GM19452 (cell line): Measurements from ENCODE around the gene ELOA2.
"Not testable (repeated sequence)": the region's sequence is repeated elsewhere in the genome, so short reads cannot be mapped to it uniquely, and the experiment has no call there.

Experiments used
- ATAC-seq: cut with Tn5 transposase; IDR thresholded peaks from one replicate; pipeline ENCODE4 v1.9.1; 2021; ENCODE audit not compliant: unreplicated experiment

ELOA2 gene, protein sequence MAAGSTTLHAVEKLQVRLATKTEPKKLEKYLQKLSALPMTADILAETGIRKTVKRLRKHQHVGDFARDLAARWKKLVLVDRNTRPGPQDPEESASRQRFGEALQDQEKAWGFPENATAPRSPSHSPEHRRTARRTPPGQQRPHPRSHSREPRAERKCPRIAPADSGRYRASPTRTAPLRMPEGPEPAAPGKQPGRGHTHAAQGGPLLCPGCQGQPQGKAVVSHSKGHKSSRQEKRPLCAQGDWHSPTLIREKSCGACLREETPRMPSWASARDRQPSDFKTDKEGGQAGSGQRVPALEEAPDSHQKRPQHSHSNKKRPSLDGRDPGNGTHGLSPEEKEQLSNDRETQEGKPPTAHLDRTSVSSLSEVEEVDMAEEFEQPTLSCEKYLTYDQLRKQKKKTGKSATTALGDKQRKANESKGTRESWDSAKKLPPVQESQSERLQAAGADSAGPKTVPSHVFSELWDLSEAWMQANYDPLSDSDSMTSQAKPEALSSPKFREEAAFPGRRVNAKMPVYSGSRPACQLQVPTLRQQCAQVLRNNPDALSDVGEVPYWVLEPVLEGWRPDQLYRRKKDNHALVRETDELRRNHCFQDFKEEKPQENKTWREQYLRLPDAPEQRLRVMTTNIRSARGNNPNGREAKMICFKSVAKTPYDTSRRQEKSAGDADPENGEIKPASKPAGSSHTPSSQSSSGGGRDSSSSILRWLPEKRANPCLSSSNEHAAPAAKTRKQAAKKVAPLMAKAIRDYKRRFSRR

DNA sequence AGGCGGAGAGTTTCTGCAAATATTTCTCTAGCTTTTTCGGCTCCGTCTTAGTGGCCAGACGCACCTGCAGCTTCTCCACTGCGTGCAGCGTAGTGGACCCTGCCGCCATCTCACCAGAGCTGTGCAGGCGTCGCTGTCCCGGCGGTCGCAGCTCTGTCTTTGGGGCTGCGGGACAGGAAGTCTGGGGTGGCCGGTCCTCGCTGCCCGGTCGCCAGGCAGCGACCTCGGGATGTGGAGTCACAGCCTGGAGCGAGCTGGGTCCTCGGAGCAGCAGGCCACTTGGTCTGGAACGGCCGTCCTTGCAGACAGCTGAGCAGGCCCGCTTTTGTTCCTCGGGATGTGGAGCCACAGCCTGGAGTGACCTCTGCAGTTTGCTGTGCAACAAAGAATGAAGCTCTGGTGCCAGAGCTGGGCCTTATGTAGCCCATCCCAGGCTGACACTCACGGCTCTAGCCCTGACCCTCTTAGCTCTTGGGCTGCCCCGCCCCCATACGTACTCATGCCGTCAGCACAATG, at the start of gene ELOA2:
Gene ELOA2 (minus strand): TSS at position 466 of the 516 bp plus-strand sequence. CDS start 357 bp downstream, at position 109.
- ATAC-seq = no peak

DNA sequence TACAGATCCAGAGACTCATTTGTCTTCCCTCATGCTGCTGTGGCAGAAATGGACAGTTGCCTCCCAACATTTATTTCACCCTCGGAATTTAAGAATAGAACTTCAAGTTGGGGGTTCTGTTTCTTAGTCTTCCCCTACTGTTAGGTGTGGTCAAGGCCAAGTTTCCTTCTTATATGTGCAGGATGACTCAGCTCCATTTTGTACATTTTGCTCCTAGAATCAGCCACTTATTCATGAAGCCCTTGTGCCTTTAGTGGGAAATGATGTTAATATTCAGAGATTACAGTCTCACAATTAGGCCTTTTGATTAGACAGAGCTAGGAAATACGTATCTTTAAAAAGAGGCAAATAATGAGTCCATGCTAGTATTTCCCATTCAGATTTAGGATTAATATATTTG, 46.2 kb upstream of the ELOA2 start:
- no peak for ATAC-seq

DNA sequence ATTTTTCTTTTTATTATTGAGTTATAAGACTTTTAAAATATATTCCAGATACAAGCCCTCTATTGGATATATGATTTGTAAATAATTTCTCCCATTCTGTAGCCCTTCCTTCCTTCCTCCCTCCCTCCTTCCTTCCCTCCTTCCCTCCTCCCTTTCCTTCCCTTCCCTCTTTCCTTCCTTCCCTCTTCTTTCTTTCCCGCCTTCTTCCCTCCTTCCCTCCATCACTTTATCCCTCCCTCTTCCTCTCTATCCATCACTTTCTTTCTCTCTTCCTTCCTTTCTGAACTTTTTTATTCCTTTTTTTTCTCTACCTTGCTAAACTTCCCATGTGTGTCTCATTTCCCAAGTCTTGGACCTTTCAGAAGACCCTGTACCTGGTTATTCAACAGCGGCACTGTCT, 45.5 kb upstream of the ELOA2 start:
- ATAC-seq = no peak

DNA sequence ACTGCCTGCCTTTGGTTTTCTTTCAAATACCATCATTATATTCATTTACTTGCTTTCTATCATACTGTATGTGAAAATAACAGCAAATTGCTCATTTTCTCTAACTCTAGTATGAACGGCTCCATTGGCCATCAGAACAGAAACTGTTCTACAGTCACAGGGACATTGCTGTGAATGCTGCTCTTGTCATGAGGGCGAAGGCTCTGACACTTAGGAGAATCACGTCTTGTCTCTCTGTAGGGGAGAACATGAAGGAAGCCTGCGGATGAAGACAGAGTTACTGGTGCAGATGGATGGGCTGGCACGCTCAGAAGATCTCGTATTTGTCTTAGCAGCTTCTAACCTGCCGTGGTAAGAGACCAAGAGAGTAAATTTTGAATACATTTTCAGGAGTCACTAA, 41.7 kb upstream of the ELOA2 start:
- no peak for ATAC-seq

DNA sequence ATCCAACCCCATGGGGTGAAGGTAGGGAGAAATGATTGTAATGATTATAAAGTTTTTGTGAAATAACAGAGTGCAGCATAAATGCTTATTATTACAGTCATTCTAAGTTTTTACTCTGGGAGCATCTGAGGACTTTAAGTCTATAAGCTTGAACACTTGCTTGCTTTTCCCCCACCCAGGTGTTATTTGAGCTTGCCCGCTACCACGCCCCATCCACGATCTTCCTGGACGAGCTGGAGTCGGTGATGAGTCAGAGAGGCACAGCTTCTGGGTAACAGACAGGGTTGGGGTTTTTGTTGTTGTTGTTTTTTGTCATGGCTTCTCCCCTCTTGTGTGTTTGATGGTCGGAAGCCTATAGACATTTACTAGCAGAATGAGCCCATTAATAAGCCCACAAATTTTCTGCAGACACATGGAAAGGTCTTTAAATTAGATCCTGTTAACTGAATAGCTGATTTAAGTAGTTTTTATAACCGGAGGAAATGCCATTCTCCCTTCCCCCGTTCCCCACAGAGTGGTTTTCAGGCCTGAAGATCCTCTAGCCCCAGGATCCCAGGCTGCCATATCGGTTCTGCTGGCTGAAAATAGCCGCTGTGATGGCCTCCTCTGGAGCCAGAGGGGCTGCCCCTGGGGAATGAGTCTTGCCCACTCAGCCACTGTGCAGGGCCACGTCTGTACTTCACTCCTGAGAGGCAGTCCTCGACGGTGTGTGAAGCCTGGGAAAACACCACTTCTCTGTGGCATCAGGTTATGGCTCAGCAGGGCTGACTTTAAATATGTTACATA, 39.9 kb upstream of the ELOA2 start:
- ATAC-seq = no peak

DNA sequence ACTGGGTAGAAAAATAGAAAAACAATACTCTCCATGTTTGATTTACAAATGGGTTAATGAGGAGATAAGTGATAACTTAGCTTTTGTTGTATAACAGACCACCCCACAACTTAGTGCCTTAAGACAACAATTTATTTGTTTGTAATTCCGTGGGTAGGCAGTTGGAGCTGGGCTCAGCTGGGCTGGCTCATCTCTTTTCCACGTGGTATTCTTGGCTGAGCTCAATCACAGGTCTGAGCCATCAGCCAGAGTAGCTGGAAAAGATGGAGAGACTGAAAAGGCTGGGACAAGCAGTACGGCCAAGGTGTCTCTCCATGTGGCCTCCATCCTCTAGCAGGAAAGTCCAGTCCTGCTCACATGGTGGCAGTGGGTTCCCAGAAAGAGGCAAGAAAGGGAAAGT, 32.2 kb upstream of the ELOA2 start:
- no peak for ATAC-seq

DNA sequence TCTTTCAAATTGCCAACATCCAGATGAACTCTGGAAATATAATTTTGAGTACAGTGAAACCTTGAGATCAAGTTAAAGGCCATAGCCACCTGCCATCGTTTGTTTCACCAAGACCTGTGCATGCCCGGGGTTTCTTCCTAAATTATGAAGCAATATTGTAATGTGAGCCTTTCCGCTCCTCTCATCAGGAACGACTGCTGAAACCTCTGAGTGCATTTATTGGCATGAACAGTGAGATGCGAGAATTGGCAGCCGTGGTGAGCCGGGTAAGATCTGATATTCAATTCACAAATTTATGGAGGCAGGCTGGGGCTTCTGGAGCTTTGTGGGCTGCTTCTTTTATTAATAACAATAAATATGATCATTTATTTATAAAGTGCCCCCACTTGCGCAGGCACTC, 27.7 kb upstream of the ELOA2 start:
- no peak for ATAC-seq

DNA sequence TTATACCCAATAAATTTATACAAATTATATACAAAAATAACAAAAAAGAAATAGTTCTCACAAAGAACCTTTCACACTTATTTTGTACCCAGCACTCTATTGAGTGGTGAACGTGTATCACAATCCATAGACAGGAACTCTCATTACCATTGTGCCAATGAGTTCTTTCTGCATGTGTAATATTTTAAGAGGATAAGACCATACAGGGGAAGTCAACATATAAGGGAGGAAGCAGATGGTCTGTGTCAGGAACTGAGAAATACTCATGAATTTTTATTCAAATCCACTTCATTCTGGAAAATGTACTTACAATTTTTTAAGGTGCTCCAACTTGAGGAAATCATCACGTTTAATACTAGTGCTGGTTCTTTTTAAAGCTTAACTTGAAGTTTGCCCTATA, 27.1 kb upstream of the ELOA2 start:
- ATAC-seq = no peak

DNA sequence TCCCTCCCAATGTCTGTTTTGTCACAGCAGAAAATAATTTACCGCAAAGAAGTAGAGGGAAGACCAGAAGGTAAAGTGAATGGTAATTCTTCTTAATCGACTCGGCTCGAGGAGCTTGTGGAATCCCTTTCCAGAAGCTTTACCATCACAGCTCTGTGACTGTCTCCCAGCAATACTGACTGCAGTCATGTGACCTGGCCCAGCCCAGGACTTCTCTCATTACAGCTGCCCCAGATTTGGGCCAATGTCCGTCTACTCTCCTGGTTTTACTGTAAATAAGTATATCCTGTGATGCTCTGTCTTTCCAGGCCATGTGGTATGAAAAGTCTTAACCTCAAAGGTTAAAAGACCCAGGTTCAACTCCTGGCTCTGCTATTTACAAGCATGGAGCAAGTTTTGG, 18.9 kb upstream of the ELOA2 start:
- ATAC-seq = no peak

DNA sequence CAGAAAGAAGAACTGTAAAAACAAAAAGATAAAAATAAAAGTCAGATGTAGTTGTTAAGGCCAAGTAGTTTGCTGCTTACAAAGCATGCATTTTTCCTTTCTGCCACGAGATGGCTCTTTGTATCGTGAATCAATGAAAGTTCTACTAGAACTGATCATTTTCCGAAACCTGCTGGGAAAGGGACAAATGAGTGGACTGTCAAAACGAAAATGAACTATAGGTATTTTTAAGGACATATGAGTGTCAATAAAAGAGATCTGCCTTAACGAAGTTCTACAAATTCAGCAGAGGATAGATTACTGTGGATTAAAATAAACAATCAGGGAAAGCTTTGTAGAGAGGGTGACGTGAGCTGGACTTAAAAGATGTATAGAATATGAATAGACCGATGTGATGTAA, 15.0 kb upstream of the ELOA2 start:
- ATAC-seq = no peak

DNA sequence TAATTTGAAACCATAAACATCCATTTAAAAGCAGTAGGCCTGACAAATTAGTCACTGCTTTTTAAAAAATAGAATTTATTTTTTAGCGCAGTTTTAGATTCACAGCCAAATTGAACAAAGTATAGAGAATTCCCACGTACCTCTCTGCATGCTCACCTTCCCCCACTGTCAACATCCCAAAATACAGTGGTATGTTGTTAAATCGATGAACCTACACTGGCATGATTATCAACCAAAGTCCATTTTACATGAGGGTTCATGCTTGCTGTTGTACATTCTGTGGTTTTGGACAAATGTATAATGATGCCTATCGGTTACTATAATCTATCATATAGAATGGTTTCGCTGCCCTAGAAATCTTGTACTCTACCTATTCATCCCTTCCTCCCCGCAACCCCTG, 5.6 kb upstream of the ELOA2 start:
- no peak for ATAC-seq

DNA sequence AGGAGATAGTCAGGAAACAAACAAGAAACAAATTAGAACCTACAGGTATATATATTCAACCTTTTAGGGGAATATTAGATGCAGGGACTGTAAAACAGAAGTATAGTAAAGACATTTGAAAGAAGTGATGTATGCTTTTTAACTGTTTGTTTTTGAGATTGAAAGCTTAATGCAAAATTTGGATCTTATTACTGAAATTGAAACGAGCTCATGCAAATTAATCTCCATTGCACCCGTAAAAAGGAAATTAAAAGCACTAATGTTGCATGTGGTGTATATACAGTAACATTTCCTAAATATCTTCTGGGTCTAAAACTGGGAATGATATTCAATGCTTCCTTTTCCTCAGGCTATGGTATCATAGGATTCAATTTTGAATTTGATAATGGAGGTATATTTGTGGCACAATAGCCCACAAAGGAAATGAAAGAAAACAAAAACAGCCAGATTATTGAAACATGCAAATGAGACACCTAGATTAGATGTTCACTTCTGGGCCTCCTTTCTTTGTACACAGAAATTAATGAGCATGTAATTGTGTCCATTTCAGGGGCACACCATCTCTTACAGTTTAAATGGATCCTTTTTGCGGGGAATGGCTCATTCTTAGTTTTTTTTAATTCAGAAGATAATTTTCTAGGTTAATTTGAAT, 1.6 kb upstream of the ELOA2 start:
- no peak for ATAC-seq

DNA sequence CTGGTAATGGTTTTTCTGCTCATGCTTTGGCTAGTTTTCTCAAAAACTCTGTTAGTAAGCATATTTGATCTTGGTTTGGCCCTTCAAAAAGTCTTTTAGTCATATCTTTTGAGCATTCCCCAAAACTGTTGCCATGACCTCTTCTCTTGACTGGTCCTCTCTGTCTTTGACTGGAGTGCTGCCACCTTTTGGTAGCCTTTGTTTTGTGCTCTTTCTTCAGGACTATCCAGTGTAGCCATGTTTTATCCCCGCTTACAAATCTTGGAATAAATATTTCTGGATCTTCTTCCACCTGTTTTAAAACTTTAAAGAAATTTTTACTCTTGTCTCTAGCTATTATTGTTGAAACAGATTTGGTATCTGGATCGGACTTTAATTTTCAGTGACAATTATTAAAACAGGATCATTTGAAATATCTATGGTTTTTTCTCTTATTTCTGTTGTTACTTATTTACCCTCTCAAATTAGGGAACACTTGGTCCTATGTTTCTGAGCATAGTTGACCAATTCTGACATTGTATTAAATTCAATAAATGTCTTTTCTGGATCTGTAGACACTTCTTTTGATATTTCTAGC, 965 bp upstream of the ELOA2 start:
- no peak for ATAC-seq

DNA sequence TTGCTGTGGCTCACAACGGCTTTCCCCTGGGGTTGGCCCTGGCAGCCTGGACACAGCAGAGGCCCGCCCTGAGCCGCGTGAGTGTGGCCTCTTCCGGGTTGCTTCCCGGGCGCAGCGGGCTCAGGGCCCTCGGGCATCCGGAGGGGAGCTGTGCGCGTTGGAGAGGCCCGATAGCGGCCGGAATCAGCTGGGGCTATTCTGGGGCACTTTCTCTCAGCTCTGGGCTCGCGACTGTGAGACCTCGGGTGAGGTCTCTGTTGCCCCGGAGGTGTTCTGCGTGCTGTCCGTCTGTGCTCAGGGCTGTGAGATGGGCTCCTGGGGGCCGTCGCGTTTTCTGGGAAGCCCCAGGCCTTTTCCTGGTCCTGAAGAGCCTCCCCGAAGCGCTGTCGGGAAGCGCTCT, 830 bp downstream of the ELOA2 start:
- ATAC-seq = not testable (repeated sequence)

DNA sequence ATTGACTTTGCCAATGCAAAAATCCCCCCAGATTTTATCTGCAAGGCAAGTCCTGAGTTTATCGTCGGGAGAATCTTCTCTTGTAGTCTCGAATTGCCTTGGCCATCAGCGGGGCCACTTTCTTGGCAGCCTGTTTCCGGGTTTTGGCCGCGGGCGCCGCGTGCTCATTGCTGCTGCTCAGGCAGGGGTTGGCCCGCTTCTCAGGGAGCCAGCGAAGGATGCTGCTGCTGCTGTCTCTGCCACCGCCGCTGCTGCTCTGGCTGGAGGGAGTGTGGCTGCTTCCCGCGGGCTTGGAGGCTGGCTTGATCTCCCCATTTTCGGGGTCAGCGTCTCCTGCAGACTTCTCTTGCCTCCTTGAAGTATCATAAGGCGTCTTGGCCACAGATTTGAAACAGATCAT, 2.5 kb downstream of the ELOA2 start:
- ATAC-seq = no peak

DNA sequence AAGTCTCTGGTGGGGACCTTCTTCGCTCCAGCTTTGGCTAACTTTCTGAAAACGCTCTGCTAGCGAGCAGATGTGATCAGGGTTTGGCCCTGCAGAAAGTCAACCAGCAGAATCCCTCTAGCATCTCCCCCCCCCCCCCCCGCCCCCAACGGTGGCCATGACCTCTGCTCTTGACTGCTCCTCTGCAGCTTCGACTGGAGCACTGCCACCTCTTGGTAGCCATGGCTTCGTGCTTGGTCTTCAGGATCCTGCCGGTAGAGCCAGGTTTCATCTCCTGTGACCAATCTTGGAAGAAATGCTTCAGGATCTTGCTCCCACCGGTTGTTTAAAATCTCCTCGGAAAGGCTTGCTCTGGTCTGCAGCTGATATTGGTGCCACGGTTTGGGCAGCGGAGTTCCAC, 4.5 kb downstream of the ELOA2 start:
- not testable (repeated sequence) for ATAC-seq

DNA sequence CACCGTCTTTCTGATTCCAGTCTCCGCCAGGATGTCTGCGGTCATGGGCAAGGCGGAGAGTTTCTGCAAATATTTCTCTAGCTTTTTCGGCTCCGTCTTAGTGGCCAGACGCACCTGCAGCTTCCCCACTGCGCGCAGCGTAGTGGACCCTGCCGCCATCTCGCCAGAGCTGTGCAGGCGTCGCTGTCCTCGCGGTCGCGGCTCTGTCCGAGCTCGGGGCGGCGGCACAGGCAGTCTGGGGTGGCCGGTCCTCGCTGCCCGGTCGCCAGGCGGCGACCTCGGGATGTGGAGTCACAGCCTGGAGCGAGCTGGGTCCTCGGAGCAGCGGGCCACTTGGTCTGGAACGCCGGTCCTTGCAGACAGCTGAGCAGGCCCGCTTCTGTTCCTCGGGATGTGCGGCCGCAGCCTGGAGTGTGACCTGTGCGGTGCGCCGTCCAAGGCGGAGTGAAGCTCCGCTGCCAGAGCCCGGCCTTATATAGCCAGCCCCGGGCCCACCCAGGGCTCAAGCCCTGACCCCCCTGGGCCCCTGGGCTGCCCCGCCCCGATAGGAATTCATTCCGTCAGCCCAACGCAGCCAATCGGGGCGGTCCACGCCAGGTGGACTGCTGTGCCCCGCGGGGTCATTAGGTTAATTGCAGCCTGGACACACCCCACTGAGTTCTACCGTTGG, 5.6 kb downstream of the ELOA2 start:
- ATAC-seq = not testable (repeated sequence)

DNA sequence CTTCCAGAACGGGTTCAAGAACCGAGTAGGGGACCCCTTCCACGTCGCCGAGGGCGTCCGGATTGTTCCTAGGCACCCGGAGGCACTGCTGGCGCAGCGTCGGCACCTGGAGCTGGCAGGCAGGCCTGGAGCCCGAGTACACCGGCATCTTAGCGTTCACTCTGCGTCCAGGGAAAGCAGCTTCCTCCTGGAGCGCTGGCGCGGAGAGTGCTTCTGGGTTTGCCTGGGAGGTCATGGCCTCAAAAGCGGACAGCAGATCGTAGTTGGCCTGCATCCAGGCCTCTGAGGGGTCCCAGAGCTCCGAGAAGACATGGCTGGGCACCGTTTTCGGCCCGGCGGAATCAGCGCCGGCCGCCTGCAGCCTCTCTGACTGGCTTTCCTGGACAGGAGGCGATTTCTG, 6.7 kb downstream of the ELOA2 start:
- ATAC-seq = not testable (repeated sequence)

DNA sequence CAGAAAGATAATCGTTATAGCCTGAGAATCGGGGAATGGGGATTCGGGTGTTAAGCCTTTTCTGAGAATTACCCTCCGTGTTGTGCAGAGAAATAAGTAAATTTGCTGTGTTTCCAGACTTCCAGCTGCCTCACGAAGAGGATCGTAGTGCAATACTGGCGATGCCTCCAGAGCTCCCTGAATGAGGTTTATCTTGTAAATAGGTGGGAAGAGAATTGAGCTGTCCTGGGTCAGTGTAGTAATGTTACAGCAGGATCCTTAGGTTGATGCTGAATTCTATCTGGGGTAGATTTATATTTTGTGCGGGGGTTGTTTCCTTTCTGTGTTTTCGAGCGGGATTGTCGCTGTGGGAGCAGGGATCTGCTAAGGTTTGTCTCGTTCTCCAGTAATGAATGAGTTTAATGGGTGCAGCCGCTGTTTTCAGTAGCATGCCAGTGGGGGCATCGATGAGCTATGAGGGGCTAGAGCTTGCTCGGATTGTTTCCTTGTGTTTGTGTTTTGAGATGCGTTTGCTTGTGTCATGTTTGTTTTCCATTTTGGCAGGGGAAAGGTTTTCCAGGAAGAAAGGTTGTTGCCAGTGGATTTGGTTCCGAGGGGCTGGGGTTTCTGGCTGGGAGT, 9.8 kb downstream of the ELOA2 start:
- ATAC-seq = not testable (repeated sequence)
